Suprapubic skin (tissue), 4 donors: ENCODE measurements around the gene TINAGL1. TPM values are rescaled to one million over a fixed set of nuclear protein-coding genes. Genes with fewer than 3 reads are reported as not detected.
A peak's percentile ranks its signal among the peaks of the same experiment; 100 is the strongest.

ENCODE experiments used
- DNase-seq, 2 donors: peaks; one replicate each; pipeline ENCODE4 v3.0.0-alpha.2; 2019; ENCODE audit warnings: low spot score in 2 of 2
- H3K27ac ChIP-seq: fragments of 200-600 bp; sonication (generic); one replicate; pipeline ENCODE4 v1.5.1; 2019
- H3K27me3 ChIP-seq: fragments of 200-600 bp; sonication (generic); one replicate; pipeline ENCODE4 v1.5.1; 2019
- H3K36me3 ChIP-seq: fragments of 200-600 bp; sonication (generic); one replicate; pipeline ENCODE4 v1.5.1; 2019
- H3K4me1 ChIP-seq: fragments of 200-600 bp; sonication (generic); one replicate; pipeline ENCODE4 v1.5.1; 2019
- H3K4me3 ChIP-seq: fragments of 200-600 bp; sonication (generic); one replicate; pipeline ENCODE4 v1.5.1; 2019; ENCODE audit warnings: mild to moderate bottlenecking
- H3K9me3 ChIP-seq: fragments of 200-600 bp; sonication (generic); one replicate; pipeline ENCODE4 v1.5.1; 2019
- CTCF ChIP-seq, 2 donors: fragments of 200-600 bp in 1 of 2; fragments of 450-650 bp in 1 of 2; sonication (generic) in 1 of 2; IDR thresholded peaks; one replicate each; pipeline ENCODE4 v1.5.1; 2016 to 2019; ENCODE audit warnings: antibody characterized with exemption in 2 of 2, mild to moderate bottlenecking in 1 of 2, moderate library complexity in 1 of 2
- EP300 ChIP-seq: sonication (generic); formaldehyde crosslinking; IDR thresholded peaks from one replicate; pipeline ENCODE4 v1.6.1; 2017; ENCODE audit warnings: antibody characterized with exemption
- POLR2A ChIP-seq, 2 donors: fragments of 450-650 bp; IDR thresholded peaks; one replicate each; pipeline ENCODE4 v1.6.1; 2017; ENCODE audit warnings: antibody characterized with exemption in 2 of 2, mild to moderate bottlenecking in 2 of 2, moderate library complexity in 2 of 2
- POLR2AphosphoS5 ChIP-seq, 3 donors: sonication (generic); formaldehyde crosslinking; IDR thresholded peaks; one replicate each; pipeline ENCODE4 v1.6.1; 2017; ENCODE audit warnings: antibody characterized with exemption in 3 of 3
- WGBS: methylation state at CpG from one replicate; pipeline ENCODE4 v1.1.5; 2018; 5-methylcytosine and 5-hydroxymethylcytosine counted together
- total RNA-seq, 4 donors: library from RNA; depleted of rRNA; stranded (reverse); fragments of >200 nt; gene quantifications; one replicate each; pipeline ENCODE4 v1.1.0, GENCODE V29; 2016

TINAGL1 gene
- total RNA-seq, 4 donors from 2014 or later = 40.1 to 78.5 (median 64.0) TPM

- DNase-seq = no peak
- TF ChIP-seq EP300 = no peak
- TF ChIP-seq CTCF (IDR thresholded peaks at IDR 0.05) = no peak
- no peak for TF ChIP-seq POLR2A (IDR thresholded peaks at IDR 0.05)
- TF ChIP-seq POLR2AphosphoS5 (IDR thresholded peaks at IDR 0.05) = no peak
- 88% methylated on average over 2 of the region's 3 CpGs for WGBS
- H3K27ac ChIP-seq = no peak overlapping the region
- peaks cover 3% of the 10 kb centered on the region for H3K27me3 ChIP-seq
- no peaks in the 10 kb centered on the region for H3K4me1 ChIP-seq
- H3K9me3 ChIP-seq = no peaks in the 10 kb centered on the region
- H3K36me3 ChIP-seq = no peaks in the 10 kb centered on the region
- H3K4me3 ChIP-seq = no peak overlapping the region
Observed at GRCh38 chr1:31539329-31539728, 37.0 kb upstream of the TINAGL1 start.

- Histone ChIP-seq H3K36me3 (no peaks in the 10 kb centered on the region), H3K27me3 (no peaks in the 10 kb centered on the region), H3K4me1 (no peaks in the 10 kb centered on the region), H3K4me3 (no peak overlapping the region), H3K9me3 (no peaks in the 10 kb centered on the region), H3K27ac (no peak overlapping the region)
- TF ChIP-seq EP300 = no peak
- no peak for TF ChIP-seq POLR2AphosphoS5 (IDR thresholded peaks at IDR 0.05)
- no peak for TF ChIP-seq CTCF (IDR thresholded peaks at IDR 0.05)
- TF ChIP-seq POLR2A (IDR thresholded peaks at IDR 0.05) = no peak
- no peak for DNase-seq
- WGBS = 61% methylated on average over 4 of the region's 4 CpGs
Observed at GRCh38 chr1:31541194-31541593, 35.1 kb upstream of the TINAGL1 start.

DNA sequence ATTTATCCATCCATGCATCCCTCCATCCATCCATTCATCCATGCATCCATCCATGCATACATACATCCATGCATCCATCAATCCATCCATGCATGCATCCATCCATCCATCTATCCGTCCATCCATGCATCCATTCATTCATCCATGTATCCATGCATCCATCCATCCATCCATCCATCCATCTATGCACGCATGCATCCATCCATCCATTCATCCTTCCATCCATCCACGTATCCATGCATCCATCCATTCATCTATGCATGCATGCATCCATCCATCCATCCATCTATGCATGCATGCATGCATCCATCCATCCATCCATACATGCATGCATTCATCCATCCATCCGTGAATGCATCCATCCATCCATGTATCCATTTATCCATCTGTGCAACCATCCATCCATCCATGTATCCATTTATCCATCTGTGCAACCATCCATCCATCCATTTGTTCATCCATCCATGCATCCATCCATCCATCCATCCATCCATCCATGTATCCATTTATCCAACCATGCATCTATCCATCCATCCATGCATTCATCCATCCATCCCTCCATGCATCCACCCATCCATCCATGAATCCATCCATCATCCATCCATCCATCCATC lies 30.3 kb upstream of the TINAGL1 start:
- Histone ChIP-seq H3K4me3 (no peak overlapping the region), H3K27ac (no peak overlapping the region), H3K36me3 (no peaks in the 10 kb centered on the region), H3K27me3 (no peaks in the 10 kb centered on the region), H3K9me3 (no peaks in the 10 kb centered on the region), H3K4me1 (peaks cover 18% of the 10 kb centered on the region)
- no peak for TF ChIP-seq CTCF (IDR thresholded peaks at IDR 0.05)
- TF ChIP-seq POLR2A (IDR thresholded peaks at IDR 0.05) = no peak
- TF ChIP-seq EP300 = no peak
- no peak for TF ChIP-seq POLR2AphosphoS5 (IDR thresholded peaks at IDR 0.05)
- 92% methylated on average over 4 of the region's 4 CpGs for WGBS
- no peak for DNase-seq

GRCh38 chr1:31548534-31548906 lies 27.8 kb upstream of the TINAGL1 start:
- Histone ChIP-seq H3K9me3 (no peaks in the 10 kb centered on the region), H3K27me3 (peaks cover 3% of the 10 kb centered on the region), H3K4me1 (peaks cover 18% of the 10 kb centered on the region), H3K36me3 (no peaks in the 10 kb centered on the region), H3K4me3 (no peak overlapping the region), H3K27ac (no peak overlapping the region)
- TF ChIP-seq EP300 (no peak), POLR2A (IDR thresholded peaks at IDR 0.05) (no peak), POLR2AphosphoS5 (IDR thresholded peaks at IDR 0.05) (no peak), CTCF (IDR thresholded peaks at IDR 0.05) (no peak)
- DNase-seq = no peak
- WGBS = 39% methylated on average over 8 of the region's 12 CpGs

DNA sequence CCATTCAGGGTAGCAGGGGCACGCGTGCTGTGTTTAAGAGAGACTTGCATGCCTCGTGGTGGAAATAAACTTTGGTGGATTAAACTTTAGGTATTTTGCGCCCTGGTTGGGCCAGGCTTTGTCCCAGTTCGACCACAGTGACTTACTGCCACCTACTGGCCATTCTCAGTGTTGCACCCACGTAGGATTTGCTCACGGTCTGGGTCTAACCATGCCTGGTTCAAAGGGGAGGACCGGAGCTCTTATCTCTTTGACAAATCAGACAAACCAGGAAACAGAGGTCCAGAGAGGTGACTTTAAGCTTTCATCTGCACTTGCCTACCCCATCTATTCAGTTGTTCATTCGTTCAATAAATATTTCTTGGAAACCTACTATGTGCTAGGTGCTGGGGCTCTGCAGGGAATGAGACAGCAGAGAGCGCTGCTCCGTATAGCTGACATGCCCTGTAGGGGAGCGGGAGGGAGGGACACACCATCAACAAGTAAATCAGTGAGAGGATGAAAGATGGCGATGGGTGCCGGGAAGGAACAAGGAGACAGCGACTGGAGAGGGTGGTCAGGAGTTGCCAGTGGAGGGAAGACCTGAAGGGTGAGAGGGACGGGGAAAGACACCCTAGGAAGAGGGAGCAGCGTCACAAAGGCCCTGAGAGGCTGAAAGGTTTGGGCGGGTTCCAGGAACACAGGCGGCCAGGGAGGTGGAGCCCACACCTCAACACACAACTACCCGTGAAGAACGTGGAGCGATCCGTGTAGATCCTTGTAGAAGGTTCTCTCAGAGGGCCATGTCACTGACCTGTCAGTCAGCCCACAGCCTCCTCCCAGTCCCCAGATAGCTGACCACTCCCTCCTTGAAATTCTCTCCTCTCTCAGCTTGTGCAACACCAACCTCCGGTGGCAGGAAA lies 27.2 kb upstream of the TINAGL1 start:
- Histone ChIP-seq H3K27ac (no peak overlapping the region), H3K36me3 (no peaks in the 10 kb centered on the region), H3K4me1 (peaks cover 18% of the 10 kb centered on the region), H3K27me3 (peaks cover 3% of the 10 kb centered on the region), H3K9me3 (no peaks in the 10 kb centered on the region), H3K4me3 (peak overlapping the region; percentile 23)
- peak in 1 of 2 donors; percentile 91 for DNase-seq
- 4% methylated on average over 24 of the region's 24 CpGs for WGBS
- TF ChIP-seq EP300 = no peak
- TF ChIP-seq POLR2A (IDR thresholded peaks at IDR 0.05) = no peak
- peak; percentile 92 to 98 for TF ChIP-seq CTCF (IDR thresholded peaks at IDR 0.05)
- no peak for TF ChIP-seq POLR2AphosphoS5 (IDR thresholded peaks at IDR 0.05)
